AG08396 (cell line): ENCODE measurements around the gene VSIG10.

Experiments used
- DNase-seq: peaks from one replicate; pipeline ENCODE4 v3.0.0; 2012; ENCODE audit warnings: low spot score, mixed read lengths

Gene VSIG10

GRCh38 chr12:118059341-118060191, 44.2 kb downstream of the VSIG10 start:
- DNase-seq: peak; percentile 46

- DNase-seq: no peak
Observed at GRCh38 chr12:118058881-118059280, 44.9 kb downstream of the VSIG10 start.

GRCh38 chr12:118058227-118058626, 45.6 kb downstream of the VSIG10 start:
- no peak for DNase-seq

GRCh38 chr12:118055865-118056773, 47.7 kb downstream of the VSIG10 start:
- no peak for DNase-seq

GRCh38 chr12:118055144-118055557, 48.7 kb downstream of the VSIG10 start:
- DNase-seq: no peak

GRCh38 chr12:118053071-118053985, 50.5 kb downstream of the VSIG10 start:
- DNase-seq: no peak

- DNase-seq: peak; percentile 92
Observed at GRCh38 chr12:118052324-118053070, 51.3 kb downstream of the VSIG10 start.

GRCh38 chr12:118050972-118051910, 52.6 kb downstream of the VSIG10 start:
- DNase-seq: no peak

- DNase-seq: no peak
Observed at GRCh38 chr12:118046430-118046829, 57.4 kb downstream of the VSIG10 start.

GRCh38 chr12:118044577-118044976, 59.2 kb downstream of the VSIG10 start:
- DNase-seq: no peak

GRCh38 chr12:118044075-118044474, 59.7 kb downstream of the VSIG10 start:
- no peak for DNase-seq

GRCh38 chr12:118042091-118042490, 61.7 kb downstream of the VSIG10 start:
- no peak for DNase-seq

GRCh38 chr12:118038137-118038536, 65.7 kb downstream of the VSIG10 start:
- no peak for DNase-seq

GRCh38 chr12:118036672-118037411, 67.0 kb downstream of the VSIG10 start:
- DNase-seq: no peak

GRCh38 chr12:118035190-118036041, 68.4 kb downstream of the VSIG10 start:
- DNase-seq: no peak

- DNase-seq: peak; percentile 42
Observed at GRCh38 chr12:118034429-118035189, 69.2 kb downstream of the VSIG10 start.

GRCh38 chr12:118033902-118034301, 69.9 kb downstream of the VSIG10 start:
- no peak for DNase-seq
